Measurements from ENCODE around the gene MTX1.

DNA sequence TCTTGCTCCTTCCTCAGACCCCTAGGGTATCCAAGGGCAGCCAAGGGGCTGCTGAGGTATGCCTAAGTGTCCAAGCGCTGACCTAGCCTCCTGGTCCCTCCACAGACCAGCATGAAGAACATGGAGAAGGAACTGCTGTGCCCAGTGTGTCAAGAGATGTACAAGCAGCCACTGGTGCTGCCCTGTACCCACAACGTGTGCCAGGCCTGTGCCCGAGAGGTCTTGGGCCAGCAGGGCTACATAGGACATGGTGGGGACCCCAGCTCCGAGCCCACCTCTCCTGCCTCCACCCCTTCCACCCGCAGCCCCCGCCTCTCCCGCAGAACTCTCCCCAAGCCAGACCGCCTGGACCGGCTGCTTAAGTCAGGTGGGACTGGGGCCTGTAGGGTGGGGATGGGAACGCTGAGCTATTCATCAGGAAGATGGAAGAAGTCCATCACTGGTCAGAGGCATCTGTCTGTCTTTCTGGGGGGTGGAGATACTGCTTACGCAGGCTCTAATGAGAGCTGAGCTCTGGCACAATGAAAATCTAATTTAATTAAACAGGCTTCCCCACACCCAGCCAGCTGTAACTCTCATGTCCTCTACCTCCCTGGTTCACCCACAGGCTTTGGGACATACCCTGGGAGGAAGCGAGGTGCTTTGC lies 33.1 kb upstream of the MTX1 start:
- TF ChIP-seq, protein P1, sequence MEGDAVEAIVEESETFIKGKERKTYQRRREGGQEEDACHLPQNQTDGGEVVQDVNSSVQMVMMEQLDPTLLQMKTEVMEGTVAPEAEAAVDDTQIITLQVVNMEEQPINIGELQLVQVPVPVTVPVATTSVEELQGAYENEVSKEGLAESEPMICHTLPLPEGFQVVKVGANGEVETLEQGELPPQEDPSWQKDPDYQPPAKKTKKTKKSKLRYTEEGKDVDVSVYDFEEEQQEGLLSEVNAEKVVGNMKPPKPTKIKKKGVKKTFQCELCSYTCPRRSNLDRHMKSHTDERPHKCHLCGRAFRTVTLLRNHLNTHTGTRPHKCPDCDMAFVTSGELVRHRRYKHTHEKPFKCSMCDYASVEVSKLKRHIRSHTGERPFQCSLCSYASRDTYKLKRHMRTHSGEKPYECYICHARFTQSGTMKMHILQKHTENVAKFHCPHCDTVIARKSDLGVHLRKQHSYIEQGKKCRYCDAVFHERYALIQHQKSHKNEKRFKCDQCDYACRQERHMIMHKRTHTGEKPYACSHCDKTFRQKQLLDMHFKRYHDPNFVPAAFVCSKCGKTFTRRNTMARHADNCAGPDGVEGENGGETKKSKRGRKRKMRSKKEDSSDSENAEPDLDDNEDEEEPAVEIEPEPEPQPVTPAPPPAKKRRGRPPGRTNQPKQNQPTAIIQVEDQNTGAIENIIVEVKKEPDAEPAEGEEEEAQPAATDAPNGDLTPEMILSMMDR (IDR thresholded peaks at IDR 0.05), result no peak
- TF ChIP-seq POLR2AphosphoS5 (IDR thresholded peaks at IDR 0.05) (no peak), POLR2A (IDR thresholded peaks at IDR 0.05; ENCODE audit: low read depth) (no peak), EP300 (IDR thresholded peaks at IDR 0.05) (no peak)

Measured in esophagus muscularis mucosa (tissue), 4 donors.